Fibroblast of gingiva (primary cell): Measurements from ENCODE around the gene RGS9.
"Not testable (repeated sequence)": the region's sequence is repeated elsewhere in the genome, so short reads cannot be mapped to it uniquely, and the experiment has no call there.

Source experiments
- DNase-seq: peaks from one replicate; pipeline ENCODE4 v3.0.0-alpha.2; 2011; ENCODE audit warnings: low read depth

Gene RGS9

GRCh38 chr17:65156835-65157565, 19.8 kb downstream of the RGS9 start:
- no peak for DNase-seq

GRCh38 chr17:65158041-65158440, 20.9 kb downstream of the RGS9 start:
- no peak for DNase-seq

GRCh38 chr17:65158622-65159021, 21.5 kb downstream of the RGS9 start:
- DNase-seq, result no peak

DNA sequence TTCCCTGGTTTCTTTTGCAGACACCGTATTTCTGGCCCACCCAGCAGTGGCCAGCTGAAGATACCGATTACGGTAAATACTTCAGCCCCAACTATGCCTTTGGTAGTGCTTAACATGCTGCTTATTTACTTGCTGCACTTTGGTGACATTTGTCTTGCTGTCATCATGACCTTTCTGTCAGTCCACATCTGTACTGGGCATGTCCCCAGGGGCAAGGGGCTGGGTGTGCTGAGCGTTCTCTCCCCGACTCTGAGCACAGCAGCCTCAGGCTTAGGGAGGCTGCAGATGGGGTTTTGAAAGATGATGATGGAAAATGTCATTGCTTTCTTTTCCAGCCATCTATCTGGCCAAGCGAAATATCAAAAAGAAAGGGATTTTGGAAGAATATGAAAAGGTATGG, 23.3 kb downstream of the RGS9 start:
- DNase-seq, result no peak

DNA sequence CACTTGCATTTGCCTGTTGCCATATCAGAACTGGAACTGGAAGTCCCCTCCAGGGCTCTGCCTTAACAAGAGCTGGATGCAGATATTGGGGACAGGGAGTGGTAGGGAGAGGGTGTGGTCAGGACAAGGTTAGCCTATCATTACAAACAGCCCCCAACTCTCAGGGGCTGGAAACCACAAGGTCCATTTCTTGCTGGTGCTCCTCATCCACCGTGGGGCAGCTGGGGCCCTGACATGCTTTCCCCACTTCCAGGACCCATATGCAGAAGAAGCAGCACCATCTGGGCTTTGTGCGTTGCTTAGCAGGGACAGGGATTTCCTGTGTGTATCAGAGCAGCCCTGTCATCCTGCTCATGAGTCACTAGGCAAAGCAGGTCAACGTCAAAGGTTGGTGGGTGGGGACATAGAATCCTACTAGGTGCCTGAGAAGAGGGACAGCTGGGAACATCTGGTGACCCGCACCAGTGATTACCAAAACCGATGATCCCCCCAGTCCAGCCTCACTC, 26.9 kb downstream of the RGS9 start:
- DNase-seq, result no peak

DNA sequence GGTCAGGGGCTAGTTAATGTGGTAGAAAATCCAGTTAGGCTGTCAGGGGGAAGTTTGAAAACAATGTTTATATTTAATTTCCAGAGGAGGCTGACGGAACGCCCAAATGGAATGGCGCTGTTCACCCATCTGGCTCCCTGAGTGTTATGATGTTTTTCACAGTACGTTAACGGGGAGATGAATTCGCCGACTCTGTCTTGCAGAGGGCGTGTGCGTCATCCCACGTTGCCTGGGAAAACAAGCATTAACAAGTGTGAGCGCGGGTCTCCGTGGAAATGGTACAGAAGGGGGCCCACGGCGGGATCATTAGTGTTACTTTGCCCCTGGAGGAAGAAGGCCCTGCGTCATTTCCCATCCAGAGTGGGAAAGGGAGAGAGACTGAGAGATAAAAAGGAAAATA, 29.6 kb downstream of the RGS9 start:
- no peak for DNase-seq

DNA sequence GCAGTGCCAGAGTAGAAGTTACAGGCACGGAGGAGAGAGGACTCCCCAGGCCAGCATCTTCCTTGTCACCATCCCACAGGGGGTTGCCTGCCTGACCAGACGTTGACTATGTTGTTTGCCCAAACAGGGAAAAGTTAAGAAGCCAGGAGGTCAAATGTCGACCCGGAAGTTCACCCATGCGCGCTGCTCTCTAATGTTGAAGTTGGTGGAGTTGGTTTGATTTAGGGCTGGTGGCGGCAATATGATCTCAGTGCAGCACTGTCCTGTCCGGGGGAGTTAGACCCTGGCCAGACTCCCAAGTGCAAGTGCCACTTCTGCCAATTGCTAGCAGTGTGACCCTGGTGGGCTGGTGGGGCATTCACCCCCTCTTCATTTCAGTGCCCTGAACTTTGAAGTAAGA, 30.4 kb downstream of the RGS9 start:
- DNase-seq, result no peak

DNA sequence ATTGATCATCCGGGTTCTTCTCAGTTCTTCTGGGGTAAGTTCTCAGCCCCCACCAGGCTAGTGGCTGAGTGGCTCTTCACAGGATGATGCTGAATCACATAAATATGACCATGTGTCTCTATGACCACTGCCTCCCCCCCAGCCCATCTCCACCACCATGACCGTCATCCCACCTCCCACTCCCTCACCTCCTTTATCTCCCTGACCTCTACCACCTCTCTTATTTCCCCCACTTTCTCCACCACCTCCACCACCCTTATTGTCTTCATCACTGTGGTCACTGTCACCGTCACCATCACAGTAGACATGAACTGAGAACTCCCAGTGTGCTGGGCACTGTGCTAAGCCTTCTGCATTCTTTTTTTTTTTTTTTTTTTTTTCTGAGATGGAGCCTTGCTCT, 32.5 kb downstream of the RGS9 start:
- DNase-seq, result no peak

DNA sequence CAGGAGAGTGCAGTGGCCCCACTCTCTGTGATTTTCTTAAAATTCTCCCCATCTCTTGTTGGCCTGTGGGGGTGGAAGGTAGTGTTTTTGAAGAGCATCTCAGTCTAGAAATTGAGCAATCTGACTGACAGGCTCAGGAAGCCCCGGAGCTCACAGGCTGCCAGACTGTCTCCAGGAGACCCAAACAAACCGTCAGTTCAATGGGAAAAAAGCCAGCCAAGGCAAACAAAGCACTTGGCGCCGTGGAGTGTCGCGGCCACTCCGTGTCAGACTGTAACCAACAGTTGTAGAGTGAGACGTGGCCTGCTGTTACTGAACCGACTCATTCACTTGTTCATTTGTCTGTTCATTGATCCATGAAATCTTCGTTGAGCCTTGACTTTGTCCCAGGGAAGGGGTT, 33.7 kb downstream of the RGS9 start:
- no peak for DNase-seq

GRCh38 chr17:65171752-65172151, 34.6 kb downstream of the RGS9 start:
- DNase-seq, result no peak

GRCh38 chr17:65172496-65173136, 35.4 kb downstream of the RGS9 start:
- DNase-seq, result no peak

- no peak for DNase-seq
Observed at GRCh38 chr17:65173284-65173793, 36.2 kb downstream of the RGS9 start.

GRCh38 chr17:65173976-65174683, 37.0 kb downstream of the RGS9 start:
- DNase-seq, result no peak

DNA sequence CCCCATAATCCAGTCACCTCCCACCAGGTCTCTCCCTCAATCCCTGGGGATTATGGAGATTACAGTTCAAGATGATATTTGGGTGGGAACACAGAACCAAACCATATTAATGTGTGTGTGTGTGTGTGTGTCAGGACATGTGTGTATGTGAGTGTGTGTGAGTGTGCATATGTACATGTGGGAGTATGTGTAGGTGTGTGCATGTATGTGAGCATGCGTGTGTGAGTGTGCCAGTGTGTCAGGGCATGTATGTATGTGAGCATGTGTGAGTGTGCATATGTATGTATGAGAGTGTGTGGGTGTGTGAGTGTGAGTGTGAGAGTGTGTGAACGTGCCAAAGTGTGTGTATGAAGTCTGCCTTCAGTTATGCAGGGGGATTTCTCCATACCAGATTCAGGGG, 37.8 kb downstream of the RGS9 start:
- DNase-seq, result no peak

DNA sequence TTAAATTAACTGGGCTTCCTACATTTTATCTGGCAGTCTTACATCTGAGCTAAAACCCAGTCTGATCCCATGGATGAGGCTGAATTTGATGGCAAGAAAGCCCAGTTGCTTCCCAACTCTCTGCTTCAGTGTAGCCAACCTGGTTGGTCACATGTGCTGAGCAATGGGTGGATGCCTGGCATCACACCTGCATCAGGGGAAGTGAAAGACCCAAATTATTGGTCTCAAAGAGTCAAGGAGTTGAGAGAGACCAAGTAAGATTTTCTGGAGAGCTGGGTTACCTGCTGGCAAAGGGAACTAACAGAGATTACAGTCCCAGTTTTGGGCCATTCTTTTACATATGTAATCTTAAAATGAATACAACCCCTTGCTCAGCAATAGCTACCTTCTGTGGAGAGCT, 38.8 kb downstream of the RGS9 start:
- DNase-seq, result no peak

- DNase-seq, result no peak
Observed at GRCh38 chr17:65176646-65177409, 39.7 kb downstream of the RGS9 start.

- no peak for DNase-seq
Observed at GRCh38 chr17:65177901-65178300, 40.7 kb downstream of the RGS9 start.

DNA sequence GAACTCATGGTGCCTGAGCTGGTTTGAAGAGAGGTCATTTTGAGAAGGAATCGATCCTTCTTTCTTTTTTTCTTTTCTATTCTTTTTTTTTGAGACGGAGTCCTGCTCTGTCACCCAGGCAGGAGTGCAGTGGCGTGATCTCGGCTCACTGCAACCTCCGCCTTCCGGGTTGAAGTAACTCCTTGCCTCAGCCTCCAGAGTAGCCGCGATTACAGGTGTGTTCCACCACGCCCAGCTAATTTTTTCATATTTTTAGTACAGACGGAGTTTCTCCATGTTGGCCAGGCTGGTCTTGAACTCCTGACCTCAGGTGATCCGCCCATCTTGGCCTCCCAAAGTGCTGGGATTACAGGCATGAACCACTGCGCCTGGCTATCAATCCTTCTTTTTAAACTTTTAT, 43.1 kb downstream of the RGS9 start:
- not testable (repeated sequence) for DNase-seq

DNA sequence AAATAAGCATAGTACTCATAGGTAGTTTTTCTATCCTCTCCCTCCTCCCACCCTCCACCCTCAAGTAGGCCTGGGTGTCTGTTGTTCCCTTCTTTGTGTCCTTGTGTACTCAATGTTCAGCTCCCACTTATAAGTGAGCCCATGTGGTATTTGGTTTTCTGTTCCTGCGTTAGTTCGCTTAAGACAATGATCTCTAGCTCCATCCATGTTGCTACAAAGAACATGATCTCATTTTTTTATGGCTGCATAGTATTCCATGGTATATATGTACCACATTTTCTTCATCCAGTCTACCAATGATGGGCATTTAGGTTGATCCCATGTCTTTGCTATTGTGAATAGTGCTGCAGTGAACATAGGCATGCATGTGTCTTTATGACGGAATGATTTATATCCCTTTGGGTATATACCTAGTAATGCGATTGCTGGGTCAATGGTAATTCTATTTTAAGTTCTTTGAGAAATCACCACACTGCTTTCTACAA, 43.6 kb downstream of the RGS9 start:
- not testable (repeated sequence) for DNase-seq

GRCh38 chr17:65181237-65182061, 44.3 kb downstream of the RGS9 start:
- DNase-seq, result no peak

DNA sequence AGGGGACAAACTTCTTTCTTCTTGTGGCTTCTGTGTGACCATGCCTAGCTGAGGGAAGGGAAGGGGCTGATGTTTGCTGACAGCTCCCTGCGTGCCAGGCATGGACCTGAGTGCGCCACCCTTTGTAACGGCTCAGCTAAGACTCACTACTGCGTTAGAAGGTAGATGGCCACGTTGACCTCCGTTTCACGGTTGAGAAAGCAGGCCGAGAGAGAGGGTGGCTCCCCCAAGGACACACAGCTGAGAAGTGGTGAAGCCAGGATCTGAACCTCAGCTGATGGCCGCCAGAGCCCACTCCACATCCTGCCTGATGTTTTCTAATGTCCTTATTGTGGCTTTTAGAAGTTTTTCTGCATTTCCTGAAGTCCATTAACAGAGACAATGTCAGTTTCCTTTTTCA, 45.1 kb downstream of the RGS9 start:
- no peak for DNase-seq
